ENCODE data around the gene CDK5.

Gene CDK5

GRCh38 chr7:151085691-151086620 is 28.3 kb upstream of the CDK5 start, which contains the start of gene AGAP3:
AGAP3 (plus strand) TSS chr7:151086475; CDS start chr7:151086742, 267 bp downstream.
- H3K4me3 ChIP-seq (ENCODE audit: low read depth, low read length), result peak within 1 kb of the TSS; percentile 74
- H3K36me3 ChIP-seq (ENCODE audit: control insufficient read depth, insufficient read depth, low read length), result no peaks in the 10 kb centered on the region
- H3K27ac ChIP-seq (ENCODE audit: low read depth, low read length), result no peak within 1 kb of the TSS
- peak within 1 kb of the TSS; percentile 80 for H3K9ac ChIP-seq (ENCODE audit: low read length)
- H3K9me3 ChIP-seq (ENCODE audit: control insufficient read depth, insufficient read depth, low read depth, low read length), result no peaks in the 10 kb centered on the region
- H3K27me3 ChIP-seq (ENCODE audit: control insufficient read depth, insufficient read depth, low read length), result peaks cover 36% of the 10 kb centered on the region
- peaks cover 55% of the 10 kb centered on the region for H3K4me1 ChIP-seq (ENCODE audit: control insufficient read depth, insufficient read depth, low read length)

- peaks cover 57% of the 10 kb centered on the region for H3K4me1 ChIP-seq (ENCODE audit: control insufficient read depth, insufficient read depth, low read length)
Measured at GRCh38 chr7:151085329-151085690, 27.6 kb upstream of the CDK5 start.

GRCh38 chr7:151083824-151084160 is 26.1 kb upstream of the CDK5 start:
- Histone ChIP-seq H3K9me3 (ENCODE audit: control insufficient read depth, insufficient read depth, low read depth, low read length) (no peaks in the 10 kb centered on the region), H3K4me3 (ENCODE audit: low read depth, low read length) (peak overlapping the region; percentile 95), H3K27me3 (ENCODE audit: control insufficient read depth, insufficient read depth, low read length) (peaks cover 27% of the 10 kb centered on the region), H3K27ac (ENCODE audit: low read depth, low read length) (no peak overlapping the region), H3K9ac (ENCODE audit: low read length) (no peak overlapping the region), H3K4me1 (ENCODE audit: control insufficient read depth, insufficient read depth, low read length) (peaks cover 56% of the 10 kb centered on the region), H3K36me3 (ENCODE audit: control insufficient read depth, insufficient read depth, low read length) (no peaks in the 10 kb centered on the region)

More at GRCh38 chr7:151085329-151085690, 27.6 kb upstream of the CDK5 start:
- peak overlapping the region; percentile 74 for H3K4me3 ChIP-seq (ENCODE audit: low read depth, low read length)
- no peaks in the 10 kb centered on the region for H3K9me3 ChIP-seq (ENCODE audit: control insufficient read depth, insufficient read depth, low read depth, low read length)
- no peaks in the 10 kb centered on the region for H3K36me3 ChIP-seq (ENCODE audit: control insufficient read depth, insufficient read depth, low read length)
- peaks cover 36% of the 10 kb centered on the region for H3K27me3 ChIP-seq (ENCODE audit: control insufficient read depth, insufficient read depth, low read length)
- H3K9ac ChIP-seq (ENCODE audit: low read length), result no peak overlapping the region
- no peak overlapping the region for H3K27ac ChIP-seq (ENCODE audit: low read depth, low read length)

DNA sequence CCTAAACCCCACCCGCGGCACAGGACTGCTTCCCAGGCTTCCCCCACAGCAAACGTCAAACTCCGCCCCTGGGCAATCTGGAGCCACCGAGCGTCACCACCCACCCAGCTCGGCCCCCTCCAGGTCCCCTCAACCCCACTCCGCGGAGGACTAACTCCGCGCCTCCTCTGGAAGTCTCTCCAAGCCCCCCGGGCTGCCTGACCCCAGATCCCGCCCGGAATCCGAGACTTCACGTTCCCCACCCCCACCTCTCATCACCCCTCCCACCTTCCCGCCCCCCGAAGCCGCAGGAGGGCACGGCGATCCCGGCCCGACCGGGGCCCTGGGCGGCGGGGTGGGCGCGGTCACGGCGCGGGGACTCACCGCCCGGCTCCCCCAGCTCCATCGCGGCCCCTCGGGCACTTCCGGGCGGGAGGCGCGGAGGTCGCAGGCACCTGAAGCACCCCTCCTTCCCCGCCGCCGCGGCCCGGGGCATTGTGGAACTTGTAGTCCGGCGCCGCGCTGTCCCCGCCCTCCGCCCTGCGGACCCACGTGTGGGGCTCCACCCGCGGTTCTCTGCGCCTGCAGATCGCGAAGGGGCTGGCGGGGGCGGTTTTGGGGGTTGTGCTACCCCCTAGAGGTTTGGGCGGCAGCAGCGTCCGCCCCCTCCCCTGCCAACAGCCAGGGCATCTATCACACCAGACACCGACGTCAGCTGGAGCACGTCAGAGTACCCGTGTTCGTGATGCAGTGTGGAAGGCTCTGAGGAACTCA is 25.6 kb upstream of the CDK5 start, which contains the start of gene TMUB1:
Gene TMUB1, minus strand, starts transcription at position 423 of the 753 bp plus-strand sequence. CDS start 930 bp downstream, outside the sequence.
- Histone ChIP-seq H3K27ac (ENCODE audit: low read depth, low read length) (no peak within 1 kb of the TSS; the same call in 1 of the 2 replicates), H3K9ac (ENCODE audit: low read length) (peak within 1 kb of the TSS; percentile 14), H3K27me3 (ENCODE audit: control insufficient read depth, insufficient read depth, low read length) (peaks cover 22% of the 10 kb centered on the region), H3K4me1 (ENCODE audit: control insufficient read depth, insufficient read depth, low read length) (peaks cover 56% of the 10 kb centered on the region), H3K9me3 (ENCODE audit: control insufficient read depth, insufficient read depth, low read depth, low read length) (no peaks in the 10 kb centered on the region), H3K4me3 (ENCODE audit: low read depth, low read length) (peak within 1 kb of the TSS; percentile 95), H3K36me3 (ENCODE audit: control insufficient read depth, insufficient read depth, low read length) (no peaks in the 10 kb centered on the region)

DNA sequence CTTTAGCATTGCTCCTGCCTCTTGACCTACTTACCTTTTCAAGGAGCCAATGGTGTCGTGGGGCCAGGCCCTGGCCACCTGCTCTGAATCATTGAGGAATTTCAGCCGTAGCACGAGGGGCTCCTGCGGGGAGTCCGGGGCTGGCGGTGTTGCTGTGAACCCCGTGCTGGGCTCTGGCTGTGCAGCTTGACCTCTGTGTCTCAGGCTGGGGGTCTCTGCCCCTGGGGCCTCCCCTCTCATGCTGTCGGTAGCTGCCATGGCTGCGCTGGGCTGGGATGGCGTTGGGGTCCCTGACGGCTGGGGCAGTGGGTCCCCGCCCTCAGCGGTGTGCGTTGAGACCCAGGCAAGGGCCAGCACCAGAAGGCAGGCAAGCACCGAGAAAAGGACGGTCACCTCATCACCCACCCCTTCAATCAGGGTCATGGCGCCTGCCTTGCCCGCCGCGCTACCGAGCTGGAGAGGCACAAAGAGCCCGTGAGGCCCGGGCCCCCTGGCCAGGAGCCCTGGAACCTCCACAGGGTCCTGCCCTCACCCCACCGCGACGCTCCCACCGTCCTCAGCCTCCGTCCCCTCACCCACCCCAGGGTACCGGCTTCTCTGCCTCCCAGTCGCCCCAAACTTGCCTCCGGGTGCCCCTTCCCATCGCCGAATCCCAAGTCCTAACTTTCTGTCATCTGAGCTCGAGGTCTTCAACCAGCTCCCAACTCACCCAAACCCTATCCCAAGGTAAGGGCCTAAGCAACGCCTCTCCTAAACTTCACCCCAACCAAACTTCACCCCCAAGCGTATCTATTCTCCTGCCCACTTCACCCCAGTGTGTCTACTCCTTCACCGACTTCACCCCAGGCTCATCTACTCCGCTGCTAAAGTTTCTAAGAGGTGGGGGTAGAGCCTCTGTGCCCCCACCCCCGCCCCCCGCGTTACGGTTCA is 24.7 kb upstream of the CDK5 start:
- H3K9ac ChIP-seq (ENCODE audit: low read length), result peak overlapping the region; percentile 24
- H3K9me3 ChIP-seq (ENCODE audit: control insufficient read depth, insufficient read depth, low read depth, low read length), result no peaks in the 10 kb centered on the region
- H3K4me3 ChIP-seq (ENCODE audit: low read depth, low read length), result peak overlapping the region; percentile 95
- no peak overlapping the region; the same call in 1 of the 2 replicates for H3K27ac ChIP-seq (ENCODE audit: low read depth, low read length)
- H3K27me3 ChIP-seq (ENCODE audit: control insufficient read depth, insufficient read depth, low read length), result peaks cover 14% of the 10 kb centered on the region
- H3K36me3 ChIP-seq (ENCODE audit: control insufficient read depth, insufficient read depth, low read length), result no peaks in the 10 kb centered on the region
- peaks cover 56% of the 10 kb centered on the region for H3K4me1 ChIP-seq (ENCODE audit: control insufficient read depth, insufficient read depth, low read length)

DNA sequence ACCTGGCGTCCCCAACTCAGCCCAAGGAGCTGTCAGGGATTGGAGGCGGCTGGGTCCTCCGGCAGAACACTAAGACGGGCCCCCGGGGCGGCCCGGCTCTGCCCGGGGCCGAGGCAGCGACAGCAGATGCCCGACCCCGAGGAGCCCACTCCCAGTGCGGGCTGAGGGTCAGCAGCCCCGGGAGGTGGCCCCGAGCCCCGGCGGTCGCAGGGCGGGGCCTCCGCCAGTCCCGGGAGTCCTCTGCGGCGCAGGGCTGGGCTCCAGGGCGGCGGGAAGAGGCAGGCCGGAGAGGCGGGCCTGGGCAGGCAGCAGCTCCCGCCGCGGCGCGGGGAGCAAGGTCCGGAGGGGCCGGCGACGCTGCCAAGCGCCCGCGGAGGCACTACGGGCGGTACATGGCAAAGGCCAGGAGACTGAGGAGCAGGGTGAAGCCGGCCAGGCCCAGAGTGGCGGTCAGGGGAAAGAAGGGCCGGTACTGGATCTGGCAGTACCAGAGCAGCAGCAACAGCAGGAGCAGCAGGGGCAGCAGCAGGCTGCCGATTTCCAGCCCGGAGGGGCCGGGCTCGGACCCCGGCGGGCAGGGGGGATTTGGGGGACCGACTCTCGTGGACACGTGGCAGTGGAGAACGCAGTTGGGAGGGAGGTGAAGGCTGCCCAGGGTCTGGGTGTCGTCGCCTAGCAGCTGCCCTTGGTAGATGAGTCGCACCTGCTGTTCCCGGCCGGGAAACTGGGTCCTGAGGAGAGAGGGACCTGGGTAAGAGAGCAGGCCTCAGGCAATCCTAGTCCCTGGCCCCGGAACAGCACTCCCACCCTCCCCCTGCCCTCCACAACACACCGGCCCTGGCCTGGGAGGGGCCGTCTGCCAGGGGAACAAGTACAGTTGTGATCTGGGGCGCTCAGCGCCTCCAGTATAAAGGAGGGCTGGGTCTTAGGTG is 23.7 kb upstream of the CDK5 start:
- Histone ChIP-seq H3K4me1 (ENCODE audit: control insufficient read depth, insufficient read depth, low read length) (peaks cover 66% of the 10 kb centered on the region), H3K36me3 (ENCODE audit: control insufficient read depth, insufficient read depth, low read length) (no peaks in the 10 kb centered on the region), H3K27ac (ENCODE audit: low read depth, low read length) (peak overlapping the region; percentile 93; the same call in 1 of the 2 replicates), H3K9me3 (ENCODE audit: control insufficient read depth, insufficient read depth, low read depth, low read length) (no peaks in the 10 kb centered on the region), H3K9ac (ENCODE audit: low read length) (peak overlapping the region; percentile 93), H3K4me3 (ENCODE audit: low read depth, low read length) (peak overlapping the region; percentile 95), H3K27me3 (ENCODE audit: control insufficient read depth, insufficient read depth, low read length) (peaks cover 12% of the 10 kb centered on the region)

DNA sequence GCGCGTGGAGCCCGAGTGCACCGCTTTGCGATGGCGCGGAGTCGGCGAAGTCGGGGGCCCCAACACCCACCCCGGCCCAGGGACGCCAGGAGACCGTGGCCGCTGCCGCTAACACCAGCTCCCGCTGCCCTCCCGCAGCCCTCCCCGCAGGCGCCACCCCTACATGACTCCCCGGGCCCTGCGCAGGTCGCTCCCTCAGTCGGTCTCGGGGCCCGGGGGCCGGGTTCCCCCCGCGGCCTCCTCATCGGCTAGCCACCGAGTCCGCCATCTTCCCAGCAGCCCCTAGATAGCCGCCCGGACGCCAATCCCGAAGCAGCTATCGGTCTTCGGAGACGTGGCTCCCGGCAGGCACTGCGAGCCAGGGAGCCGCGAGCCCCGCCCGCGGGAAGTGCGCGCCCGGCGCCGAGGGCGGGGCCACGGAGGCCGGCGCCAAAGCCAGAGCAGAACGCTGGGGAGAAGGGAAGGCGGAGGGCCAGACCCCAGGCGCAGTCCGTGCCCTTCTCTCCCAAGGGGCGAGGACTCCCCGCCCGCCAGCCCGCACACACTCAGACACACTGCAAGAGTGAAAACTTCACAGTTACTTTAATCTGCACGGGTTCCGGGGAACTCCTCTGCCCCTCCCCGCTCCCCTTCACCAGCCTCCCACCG is 22.9 kb upstream of the CDK5 start, which contains the start of gene FASTK:
Gene FASTK, minus strand, starts transcription at position 288 of the 648 bp plus-strand sequence. Its CDS starts 43 bp downstream, at position 245.
- Histone ChIP-seq H3K27ac (ENCODE audit: low read depth, low read length) (peak within 1 kb of the TSS; percentile 93), H3K4me3 (ENCODE audit: low read depth, low read length) (peak within 1 kb of the TSS; percentile 95), H3K27me3 (ENCODE audit: control insufficient read depth, insufficient read depth, low read length) (peaks cover 12% of the 10 kb centered on the region), H3K9ac (ENCODE audit: low read length) (peak within 1 kb of the TSS; percentile 93), H3K36me3 (ENCODE audit: control insufficient read depth, insufficient read depth, low read length) (peaks cover 7% of the 10 kb centered on the region), H3K4me1 (ENCODE audit: control insufficient read depth, insufficient read depth, low read length) (peaks cover 72% of the 10 kb centered on the region), H3K9me3 (ENCODE audit: control insufficient read depth, insufficient read depth, low read depth, low read length) (no peaks in the 10 kb centered on the region)

DNA sequence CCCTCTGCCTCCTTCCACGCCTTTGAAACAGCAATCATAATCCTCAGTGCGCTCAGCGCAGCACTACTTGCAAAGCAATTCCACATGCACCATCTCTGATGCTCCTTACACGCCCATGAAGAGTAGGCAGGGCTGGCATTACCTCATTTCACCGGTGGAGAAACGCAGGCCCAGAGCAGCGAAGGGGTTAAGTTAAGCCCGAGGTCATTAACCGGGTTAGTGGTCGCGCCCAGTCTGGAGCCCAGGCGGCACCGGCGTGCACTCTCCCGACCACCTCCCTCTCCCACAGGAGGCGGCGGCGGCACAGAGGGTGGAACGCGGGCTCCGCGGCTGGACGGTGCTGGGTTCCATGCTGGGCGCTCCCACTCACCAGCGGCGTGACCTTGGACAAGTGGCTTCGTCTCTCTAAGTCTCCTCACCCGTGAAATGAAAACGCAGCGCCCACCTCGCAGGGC is 22.4 kb upstream of the CDK5 start:
- peaks cover 9% of the 10 kb centered on the region; the same call in 1 of the 2 replicates for H3K27me3 ChIP-seq (ENCODE audit: control insufficient read depth, insufficient read depth, low read length)
- peak overlapping the region; percentile 93 for H3K27ac ChIP-seq (ENCODE audit: low read depth, low read length)
- peak overlapping the region; percentile 95 for H3K4me3 ChIP-seq (ENCODE audit: low read depth, low read length)
- peaks cover 12% of the 10 kb centered on the region for H3K36me3 ChIP-seq (ENCODE audit: control insufficient read depth, insufficient read depth, low read length)
- H3K9ac ChIP-seq (ENCODE audit: low read length), result peak overlapping the region; percentile 93
- H3K9me3 ChIP-seq (ENCODE audit: control insufficient read depth, insufficient read depth, low read depth, low read length), result no peaks in the 10 kb centered on the region
- peaks cover 68% of the 10 kb centered on the region for H3K4me1 ChIP-seq (ENCODE audit: control insufficient read depth, insufficient read depth, low read length)

GRCh38 chr7:151079199-151079910 is 21.7 kb upstream of the CDK5 start:
- Histone ChIP-seq H3K36me3 (ENCODE audit: control insufficient read depth, insufficient read depth, low read length) (peaks cover 20% of the 10 kb centered on the region), H3K9ac (ENCODE audit: low read length) (peak overlapping the region; percentile 93), H3K4me1 (ENCODE audit: control insufficient read depth, insufficient read depth, low read length) (peaks cover 64% of the 10 kb centered on the region), H3K27ac (ENCODE audit: low read depth, low read length) (no peak overlapping the region), H3K27me3 (ENCODE audit: control insufficient read depth, insufficient read depth, low read length) (0 out of 2 replicates have a peak, but pooled peaks cover 4% of the 10 kb centered on the region), H3K4me3 (ENCODE audit: low read depth, low read length) (peak overlapping the region; percentile 95), H3K9me3 (ENCODE audit: control insufficient read depth, insufficient read depth, low read depth, low read length) (no peaks in the 10 kb centered on the region)
